IPS-NIHi7 (cell line): Measurements from ENCODE around the gene CALCB.
"Not testable (repeated sequence)": the region's sequence is repeated elsewhere in the genome, so short reads cannot be mapped to it uniquely, and the experiment has no call there.

ENCODE experiments used
- DNase-seq: peaks from one replicate; pipeline ENCODE4 v3.0.0; 2012; ENCODE audit warnings: mixed read lengths; ENCODE audit errors: extremely low spot score

CALCB gene

GRCh38 chr11:15073361-15074205, at the start of gene CALCB:
Gene CALCB (plus strand): TSS chr11:15073593. CDS start chr11:15074719, 1,126 bp downstream.
- peak; percentile 67 for DNase-seq

- no peak for DNase-seq
These were observed 46.4 kb upstream of the CALCB start for GRCh38 chr11:15027011-15027410.

- DNase-seq, result no peak
These were observed 45.4 kb upstream of the CALCB start for GRCh38 chr11:15027956-15028355.

GRCh38 chr11:15028379-15028778, 45.0 kb upstream of the CALCB start:
- DNase-seq, result no peak

- not testable (repeated sequence) for DNase-seq
These were observed 41.4 kb upstream of the CALCB start for GRCh38 chr11:15031945-15032344.

GRCh38 chr11:15034687-15035267, 38.6 kb upstream of the CALCB start:
- DNase-seq, result no peak

- DNase-seq, result peak; percentile 64
These were observed 38.1 kb upstream of the CALCB start for GRCh38 chr11:15035283-15035682.

GRCh38 chr11:15038963-15039362, 34.4 kb upstream of the CALCB start:
- DNase-seq, result peak; percentile 22

GRCh38 chr11:15045209-15045608, 28.2 kb upstream of the CALCB start:
- DNase-seq, result no peak

- DNase-seq, result no peak
These were observed 27.5 kb upstream of the CALCB start for GRCh38 chr11:15045891-15046290.

- not testable (repeated sequence) for DNase-seq
These were observed 26.7 kb upstream of the CALCB start for GRCh38 chr11:15046673-15047072.

GRCh38 chr11:15048616-15049015, 24.8 kb upstream of the CALCB start:
- no peak for DNase-seq

- no peak for DNase-seq
These were observed 20.2 kb upstream of the CALCB start for GRCh38 chr11:15053191-15053685.

- DNase-seq, result no peak
These were observed 17.6 kb upstream of the CALCB start for GRCh38 chr11:15055620-15056356.

GRCh38 chr11:15057329-15057728, 16.1 kb upstream of the CALCB start:
- DNase-seq, result no peak

GRCh38 chr11:15059132-15059915, 14.1 kb upstream of the CALCB start:
- DNase-seq, result no peak

- no peak for DNase-seq
These were observed 10.8 kb upstream of the CALCB start for GRCh38 chr11:15062599-15062998.

- not testable (repeated sequence) for DNase-seq
These were observed 3.6 kb upstream of the CALCB start for GRCh38 chr11:15069751-15070150.

- DNase-seq, result no peak
These were observed 1.7 kb upstream of the CALCB start for GRCh38 chr11:15071556-15072255.

GRCh38 chr11:15072551-15073143, 746 bp upstream of the CALCB start:
- no peak for DNase-seq
